Pancreas (tissue), 10 donors: ENCODE data around the gene CDKAL1. TPM values are rescaled to one million over a fixed set of nuclear protein-coding genes. Genes with fewer than 3 reads are reported as not detected.

ENCODE experiments used
- ATAC-seq, 4 donors: fragments of 200-7000 bp; cut with Tn5 transposase; one replicate each; pipeline versions ENCODE4 v1.8.0 to v1.9.1; 2020; ENCODE audit warnings: mild to moderate bottlenecking in 4 of 4, moderate library complexity in 4 of 4
- DNase-seq, 6 donors: peaks; one replicate each; pipeline ENCODE4 v3.0.0-alpha.2; 2020
- FAIRE-seq: peaks from 2 replicates; lab custom pipeline; 2012; peaks lifted over from hg19 to GRCh38; lab: Jason Lieb, UNC
- H3K27ac ChIP-seq, 4 donors: fragments of 200-600 bp; sonication (generic); 1 replicate in 3 of 4; 2 replicates in 1 of 4; pipeline versions ENCODE4 v1.5.0 to v1.8.0; 2020
- H3K27me3 ChIP-seq, 4 donors: fragments of 200-600 bp; one replicate each; pipeline ENCODE4 v1.8.0; 2021
- H3K36me3 ChIP-seq, 3 donors: fragments of 200-600 bp; sonication (generic) in 1 of 3; one replicate each; pipeline versions ENCODE4 v1.5.0 to v1.8.0; 2020 to 2021
- H3K4me1 ChIP-seq, 3 donors: fragments of 200-600 bp; one replicate each; pipeline ENCODE4 v1.8.0; 2021
- H3K4me3 ChIP-seq, 4 donors: fragments of 200-600 bp; sonication (generic) in 2 of 4; one replicate each; pipeline versions ENCODE4 v1.5.0 to v1.8.0; 2020 to 2021
- H3K9me3 ChIP-seq, 4 donors: fragments of 200-600 bp; one replicate each; pipeline ENCODE4 v1.8.0; 2021
- CTCF ChIP-seq, 4 donors: fragments of 200-600 bp; sonication (generic) in 3 of 4; IDR thresholded peaks; one replicate each; pipeline versions ENCODE4 v1.5.0 to v1.8.0; 2021; ENCODE audit warnings: antibody characterized with exemption in 4 of 4
- WGBS, 2 donors: extraction: QIAGEN DNeasy Blood & Tissue Kit; methylation state at CpG; one replicate each; pipeline ENCODE4 v1.1.7; 2013; 5-methylcytosine and 5-hydroxymethylcytosine counted together
- intact Hi-C, 3 donors: fragments of 100-400 bp; cut with DNase I; formaldehyde crosslinking; loops; one replicate each; pipeline versions ENCODE4 v1.11.1 to v1.14.2; 2022
- polyA plus RNA-seq, 2 donors: library from polyadenylated mRNA; stranded (reverse); fragments of 200-250 nt; gene quantifications; one replicate each; pipeline ENCODE4 v1.2.3, GENCODE V29; 2013
- total RNA-seq, 6 donors: library from RNA; stranded (reverse); fragmentation: NEBNext Ultra II Directional in 4 of 6; extraction: Animal tissue kit (Norgen Biotek cat#: 25700) in 4 of 6; gene quantifications; one replicate each; pipeline versions ENCODE4 v1.2.1 to v1.2.4, GENCODE V29; 2021 to 2023
- donor health status: healthy with polysubstance abuse.
- donor health status: DM: no; HTN: no; CAD: no; lungs with moderate emphysema.
- donor health status: DM: no; HTN: no; CAD: no.
- donor health status: control.
- donor health status: control.
- donor health status: Bipolar disorder and iron deficiency.
- donor health status: DM: yes; HTN: yes; CAD: no.
- donor health status: DM: no; HTN: no; CAD: no.
- donor health status: DM: no; HTN: no; CAD: no.
- donor health status: DM: yes; HTN: yes; CAD: no.

The CDKAL1 gene
- total and polyA plus RNA-seq, 8 donors = 3.3 to 11.7 (median 8.2) TPM

GRCh38 chr6:21098744-21099143, 564.5 kb downstream of the CDKAL1 start:
- FAIRE-seq (no peak), DNase-seq (no peak), ATAC-seq (no peak)
- Histone ChIP-seq H3K27ac (no peak overlapping the region), H3K9me3 (no peaks in the 10 kb centered on the region), H3K27me3 (no peaks in the 10 kb centered on the region), H3K4me1 (peaks cover 0 to 8% (median 6%) of the 10 kb centered on the region in 3 donors), H3K4me3 (no peak overlapping the region), H3K36me3 (no peaks in the 10 kb centered on the region)
- no peak for TF ChIP-seq CTCF (IDR thresholded peaks at IDR 0.05)
- WGBS, 2 donors = 96 to 100% methylated on average over 1 of the region's 1 CpG
- intact Hi-C loops = no loop called here

- TF ChIP-seq CTCF (IDR thresholded peaks at IDR 0.05) = no peak
- Histone ChIP-seq H3K27me3 (no peaks in the 10 kb centered on the region), H3K4me1 (peaks cover 4 to 17% (median 12%) of the 10 kb centered on the region in 3 donors), H3K36me3 (no peaks in the 10 kb centered on the region), H3K9me3 (no peaks in the 10 kb centered on the region), H3K4me3 (no peak overlapping the region), H3K27ac (no peak overlapping the region)
- WGBS, 2 donors = 71 to 74% methylated on average over 7 of the region's 7 CpGs
- DNase-seq (no peak), ATAC-seq (no peak), FAIRE-seq (no peak)
- intact Hi-C loops = no loop called here
Measured at GRCh38 chr6:21099338-21100314, 565.4 kb downstream of the CDKAL1 start.

DNA sequence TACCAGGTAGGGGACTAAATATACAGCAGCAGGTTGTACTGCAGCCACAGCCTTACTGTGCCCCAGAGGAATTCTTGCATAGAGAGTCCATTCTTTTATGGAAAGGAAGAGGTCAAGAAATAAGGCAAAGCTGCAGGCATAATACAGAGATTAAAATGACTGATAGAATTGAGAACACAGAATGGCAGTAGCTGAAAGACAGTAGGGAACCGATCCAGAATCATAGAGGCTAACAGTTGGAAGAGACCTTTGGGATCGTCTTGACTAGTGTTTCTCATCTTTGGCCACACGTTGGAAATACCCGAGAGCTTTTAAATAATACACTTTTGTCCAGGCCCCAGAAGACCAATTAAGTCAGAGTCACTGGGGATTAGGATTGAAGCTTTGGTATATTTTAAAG, 566.7 kb downstream of the CDKAL1 start:
- ATAC-seq (no peak), DNase-seq (no peak), FAIRE-seq (no peak)
- H3K27ac ChIP-seq = no peak overlapping the region
- no peak for TF ChIP-seq CTCF (IDR thresholded peaks at IDR 0.05)
- no peaks in the 10 kb centered on the region for H3K9me3 ChIP-seq
- no peak overlapping the region for H3K4me3 ChIP-seq
- WGBS, 2 donors = 93 to 98% methylated on average over 4 of the region's 4 CpGs
- intact Hi-C loops = no loop called here
- H3K4me1 ChIP-seq = peaks cover 4 to 17% (median 12%) of the 10 kb centered on the region in 3 donors
- no peaks in the 10 kb centered on the region for H3K27me3 ChIP-seq
- no peaks in the 10 kb centered on the region for H3K36me3 ChIP-seq

- 98 to 100% methylated on average over 1 of the region's 1 CpG for WGBS, 2 donors
- intact Hi-C loops = no loop called here
- FAIRE-seq = no peak
- Histone ChIP-seq H3K36me3 (no peaks in the 10 kb centered on the region), H3K9me3 (no peaks in the 10 kb centered on the region), H3K4me3 (no peak overlapping the region), H3K27ac (no peak overlapping the region), H3K4me1 (peaks cover 4 to 17% (median 12%) of the 10 kb centered on the region in 3 donors), H3K27me3 (no peaks in the 10 kb centered on the region)
- no peak for ATAC-seq
- TF ChIP-seq CTCF (IDR thresholded peaks at IDR 0.05) = no peak
- DNase-seq = no peak
Measured at GRCh38 chr6:21101694-21102093, 567.4 kb downstream of the CDKAL1 start.

- Histone ChIP-seq H3K27me3 (no peaks in the 10 kb centered on the region), H3K36me3 (no peaks in the 10 kb centered on the region), H3K27ac (no peak overlapping the region), H3K9me3 (no peaks in the 10 kb centered on the region), H3K4me1 (peaks cover 4 to 17% (median 12%) of the 10 kb centered on the region in 3 donors), H3K4me3 (no peak overlapping the region)
- WGBS, 2 donors = 76 to 84% methylated on average over 7 of the region's 7 CpGs
- intact Hi-C loops = no loop called here
- ATAC-seq (no peak), FAIRE-seq (no peak), DNase-seq (no peak)
- TF ChIP-seq CTCF (IDR thresholded peaks at IDR 0.05) = no peak
Measured at GRCh38 chr6:21102201-21102600, 567.9 kb downstream of the CDKAL1 start.
